Vagina (tissue), 2 donors: ENCODE results near the gene RTP5. TPM values are rescaled to one million over a fixed set of nuclear protein-coding genes. Genes with fewer than 3 reads are reported as not detected.
A peak's percentile ranks its signal among the peaks of the same experiment; 100 is the strongest.
"Not testable (repeated sequence)": the region's sequence is repeated elsewhere in the genome, so short reads cannot be mapped to it uniquely, and the experiment has no call there.

Source experiments
- DNase-seq, 2 donors: peaks; one replicate each; pipeline ENCODE4 v3.0.0-alpha.2; 2017; ENCODE audit errors: extremely low spot score in 2 of 2
- H3K27ac ChIP-seq: fragments of 200-600 bp; sonication (generic); one replicate; pipeline ENCODE4 v1.5.1; 2019
- H3K27me3 ChIP-seq: fragments of 200-600 bp; sonication (generic); one replicate; pipeline ENCODE4 v1.5.1; 2019
- H3K36me3 ChIP-seq, 2 donors: fragments of 200-600 bp; sonication (generic); one replicate each; pipeline ENCODE4 v1.5.1; 2017 to 2019
- H3K4me1 ChIP-seq: fragments of 200-600 bp; sonication (generic); one replicate; pipeline ENCODE4 v1.5.1; 2019
- H3K4me3 ChIP-seq, 2 donors: fragments of 200-600 bp; sonication (generic); 1 replicate in 1 of 2; 2 replicates in 1 of 2; pipeline ENCODE4 v1.5.1; 2016 to 2019
- H3K9me3 ChIP-seq: fragments of 200-600 bp; sonication (generic); one replicate; pipeline ENCODE4 v1.5.1; 2019
- CTCF ChIP-seq, 3 experiments: fragments of 450-650 bp in 2 of 3; fragments of 200-600 bp in 1 of 3; sonication (generic) in 1 of 3; IDR thresholded peaks; one replicate each; pipeline ENCODE4 v1.5.1; 2017 to 2019; ENCODE audit warnings: antibody characterized with exemption in 3 of 3, mild to moderate bottlenecking in 2 of 3, moderate library complexity in 2 of 3
- POLR2A ChIP-seq, 2 donors: fragments of 450-650 bp; IDR thresholded peaks; one replicate each; pipeline ENCODE4 v1.6.1; 2017; ENCODE audit warnings: antibody characterized with exemption in 2 of 2, mild to moderate bottlenecking in 2 of 2, moderate library complexity in 2 of 2
- POLR2AphosphoS5 ChIP-seq, 2 donors: sonication (generic); formaldehyde crosslinking; IDR thresholded peaks; one replicate each; pipeline ENCODE4 v1.9.0; 2017; ENCODE audit warnings: antibody characterized with exemption in 2 of 2, mild to moderate bottlenecking in 2 of 2, low read depth in 1 of 2; ENCODE audit not compliant: insufficient read depth in 1 of 2
- intact Hi-C: fragments of 100-400 bp; cut with DNase I; formaldehyde crosslinking; loops from one replicate; pipeline ENCODE4 v1.15.1; 2023
- total RNA-seq: library from RNA; depleted of rRNA; stranded (reverse); fragments of >200 nt; gene quantifications from one replicate; pipeline ENCODE4 v1.2.3, GENCODE V29; 2016

RTP5 gene
- total RNA-seq, 1 donor from 2014 or later, result not detected

- Histone ChIP-seq H3K36me3 (no peaks in the 10 kb centered on the region), H3K4me3 (no peak overlapping the region), H3K27me3 (no peaks in the 10 kb centered on the region), H3K4me1 (no peaks in the 10 kb centered on the region), H3K27ac (no peak overlapping the region), H3K9me3 (no peaks in the 10 kb centered on the region)
- DNase-seq, result no peak
- intact Hi-C loops, result no loop called here
- TF ChIP-seq CTCF (IDR thresholded peaks at IDR 0.05), result no peak
- no peak for TF ChIP-seq POLR2AphosphoS5 (IDR thresholded peaks at IDR 0.05; ENCODE audit: insufficient read depth in 1 of 2, low read depth in 1 of 2)
Measured at GRCh38 chr2:241822264-241822623, 47.3 kb upstream of the RTP5 start.

- H3K27ac ChIP-seq, H3K4me1 ChIP-seq, H3K4me3 ChIP-seq, DNase-seq, H3K36me3 ChIP-seq, H3K9me3 ChIP-seq, intact Hi-C loops, H3K27me3 ChIP-seq: not testable (repeated sequence)
Measured at GRCh38 chr2:241823531-241824437, 45.7 kb upstream of the RTP5 start.

GRCh38 chr2:241827394-241827793, 42.1 kb upstream of the RTP5 start:
- intact Hi-C loops, result no loop called here
- Histone ChIP-seq H3K27ac (no peak overlapping the region), H3K36me3 (no peaks in the 10 kb centered on the region), H3K4me3 (no peak overlapping the region), H3K4me1 (no peaks in the 10 kb centered on the region), H3K27me3 (no peaks in the 10 kb centered on the region), H3K9me3 (no peaks in the 10 kb centered on the region)
- DNase-seq, result no peak
- no peak for TF ChIP-seq CTCF (IDR thresholded peaks at IDR 0.05)
- no peak for TF ChIP-seq POLR2A (IDR thresholded peaks at IDR 0.05)
- TF ChIP-seq POLR2AphosphoS5 (IDR thresholded peaks at IDR 0.05; ENCODE audit: insufficient read depth in 1 of 2, low read depth in 1 of 2), result no peak

- Histone ChIP-seq H3K4me1 (peaks cover 10% of the 10 kb centered on the region), H3K36me3 (no peaks in the 10 kb centered on the region), H3K27me3 (no peaks in the 10 kb centered on the region), H3K27ac (no peak overlapping the region), H3K4me3 (no peak overlapping the region), H3K9me3 (no peaks in the 10 kb centered on the region)
- intact Hi-C loops, result no loop called here
- peak in 1 of 2 donors; percentile 13 for TF ChIP-seq POLR2AphosphoS5 (IDR thresholded peaks at IDR 0.05; ENCODE audit: insufficient read depth in 1 of 2, low read depth in 1 of 2)
- no peak for TF ChIP-seq POLR2A (IDR thresholded peaks at IDR 0.05)
- DNase-seq, result no peak
Measured at GRCh38 chr2:241833101-241833663, 36.3 kb upstream of the RTP5 start.

- H3K36me3 ChIP-seq, H3K27me3 ChIP-seq, H3K4me1 ChIP-seq, intact Hi-C loops, DNase-seq, H3K4me3 ChIP-seq, H3K27ac ChIP-seq, H3K9me3 ChIP-seq: not testable (repeated sequence)
Measured at GRCh38 chr2:241833756-241834526, 35.6 kb upstream of the RTP5 start.

- DNase-seq, result no peak
- no peaks in the 10 kb centered on the region for H3K36me3 ChIP-seq
- no peaks in the 10 kb centered on the region for H3K9me3 ChIP-seq
- no peaks in the 10 kb centered on the region for H3K27me3 ChIP-seq
- H3K4me1 ChIP-seq, result peaks cover 10% of the 10 kb centered on the region
- no peak overlapping the region for H3K4me3 ChIP-seq
- intact Hi-C loops, result no loop called here
- no peak overlapping the region for H3K27ac ChIP-seq
- TF ChIP-seq POLR2AphosphoS5 (IDR thresholded peaks at IDR 0.05; ENCODE audit: insufficient read depth in 1 of 2, low read depth in 1 of 2) (no peak), POLR2A (IDR thresholded peaks at IDR 0.05) (no peak), CTCF (IDR thresholded peaks at IDR 0.05) (no peak)
Measured at GRCh38 chr2:241834527-241835210, 34.9 kb upstream of the RTP5 start.
